GM06990 (cell line): Measurements from ENCODE around the gene TTC7B.

Experiments used
- DNase-seq: peaks from one replicate; pipeline ENCODE4 v3.0.0-alpha.2; 2011; ENCODE audit not compliant: insufficient read length; ENCODE audit errors: extremely low read depth
- H3K27me3 ChIP-seq: replicated peaks from 2 replicates; pipeline ENCODE4 v1.6.0; 2011; ENCODE audit warnings: low read length; ENCODE audit not compliant: control insufficient read depth, insufficient read depth
- H3K36me3 ChIP-seq: 2 replicates; pipeline ENCODE4 v1.5.1; 2011; ENCODE audit warnings: low read length; ENCODE audit not compliant: control insufficient read depth, insufficient read depth
- H3K4me3 ChIP-seq: replicated peaks from 2 replicates; pipeline ENCODE4 v1.5.1; 2011; ENCODE audit warnings: low read depth, mild to moderate bottlenecking, control low read depth, low read length
- CTCF ChIP-seq: IDR thresholded peaks from 2 replicates; pipeline ENCODE4 v1.5.1; 2011; ENCODE audit warnings: low read length, control low read depth, mild to moderate bottlenecking, inconsistent platforms; ENCODE audit not compliant: insufficient read depth, poor library complexity, severe bottlenecking

The TTC7B gene

GRCh38 chr14:90609376-90609775, 206.9 kb downstream of the TTC7B start:
- H3K4me3 ChIP-seq: no peak overlapping the region
- TF ChIP-seq CTCF: no peak
- no peak for DNase-seq
- H3K27me3 ChIP-seq: no peaks in the 10 kb centered on the region
- H3K36me3 ChIP-seq: no peaks in the 10 kb centered on the region

GRCh38 chr14:90608929-90609341, 207.3 kb downstream of the TTC7B start:
- H3K4me3 ChIP-seq: no peak overlapping the region
- no peaks in the 10 kb centered on the region for H3K36me3 ChIP-seq
- DNase-seq: no peak
- no peak for TF ChIP-seq CTCF
- no peaks in the 10 kb centered on the region for H3K27me3 ChIP-seq

GRCh38 chr14:90608281-90608680, 207.9 kb downstream of the TTC7B start:
- Histone ChIP-seq H3K4me3 (no peak overlapping the region), H3K27me3 (no peaks in the 10 kb centered on the region), H3K36me3 (no peaks in the 10 kb centered on the region)
- no peak for DNase-seq
- TF ChIP-seq CTCF: no peak

- no peak for TF ChIP-seq CTCF
- Histone ChIP-seq H3K27me3 (no peaks in the 10 kb centered on the region), H3K4me3 (no peak overlapping the region), H3K36me3 (no peaks in the 10 kb centered on the region)
- no peak for DNase-seq
Measured at GRCh38 chr14:90607141-90607540, 209.1 kb downstream of the TTC7B start.

- no peak for DNase-seq
- no peak for TF ChIP-seq CTCF
- Histone ChIP-seq H3K36me3 (no peaks in the 10 kb centered on the region), H3K4me3 (no peak overlapping the region), H3K27me3 (no peaks in the 10 kb centered on the region; the same call in 1 of the 2 replicates)
Measured at GRCh38 chr14:90606434-90606833, 209.8 kb downstream of the TTC7B start.

GRCh38 chr14:90605430-90605829, 210.8 kb downstream of the TTC7B start:
- Histone ChIP-seq H3K4me3 (no peak overlapping the region), H3K27me3 (no peaks in the 10 kb centered on the region; the same call in none of the 2 replicates), H3K36me3 (no peaks in the 10 kb centered on the region)
- no peak for TF ChIP-seq CTCF
- DNase-seq: no peak
